K562 (cell line): Measurements from ENCODE around the gene CERS6. TPM values are rescaled to one million over a fixed set of nuclear protein-coding genes. Genes with fewer than 3 reads are reported as not detected.

ENCODE experiments used
- ATAC-seq: fragments of 200-7000 bp; cut with Tn5 transposase; 3 replicates; pipeline ENCODE4 v1.9.1; 2020; ENCODE audit warnings: moderate library complexity
- BruUV-seq: library from RNA; stranded (reverse); fragments of 400-500 nt; replicated peaks from 2 replicates; lab custom pipeline; 2021; lab: Mats Ljungman, UMichigan
- CTCF ChIA-PET: fragments of 300-600 bp; formaldehyde crosslinking; extraction: SDS; loops from one replicate; lab custom pipeline; 2021; ENCODE audit warnings: low intra/inter-chr PET ratio; lab: Yijun Ruan, JAX
- POLR2A ChIA-PET: fragments of 300-600, 350-650 bp; sonication (Branson Sonifier 250); formaldehyde crosslinking; extraction: SDS; loops from one replicate; lab custom pipeline; 2021; ENCODE audit warnings: antibody characterized with exemption, inconsistent platforms; lab: Yijun Ruan, JAX
- DNase-seq, 4 experiments: peaks; one replicate each; pipeline versions ENCODE4 v3.0.0 to v3.0.0-alpha.2; 2011 to 2018; ENCODE audit warnings: low spot score in 3 of 4, mixed read lengths in 3 of 4; ENCODE audit errors: extremely low read depth in 1 of 4
- FAIRE-seq: peaks from 2 replicates; lab custom pipeline; 2011; peaks lifted over from hg19 to GRCh38; lab: Jason Lieb, UNC
- H2AFZ ChIP-seq: 2 replicates; pipeline ENCODE4 v1.6.0; 2011; ENCODE audit warnings: low read depth, low read length, control low read depth, inconsistent platforms
- H3K27ac ChIP-seq: fragments of 200-600 bp; 3 replicates; pipeline ENCODE4 v1.8.0; 2011; ENCODE audit warnings: low read depth, mild to moderate bottlenecking, control low read depth, inconsistent platforms, low read length, moderate library complexity, mixed read lengths; ENCODE audit errors: extremely low read depth
- H3K27me3 ChIP-seq, 2 experiments: fragments of 300-600 bp in 1 of 2; 2 replicates in 1 of 2; 3 replicates in 1 of 2; pipeline versions ENCODE4 v1.6.0 to v1.8.0; 2011; ENCODE audit warnings: inconsistent platforms in 2 of 2, low read length in 2 of 2, mild to moderate bottlenecking in 1 of 2, mixed read lengths in 1 of 2, moderate library complexity in 1 of 2; ENCODE audit not compliant: control insufficient read depth in 2 of 2, insufficient read depth in 2 of 2
- H3K36me3 ChIP-seq: fragments of 300-600 bp; 3 replicates; pipeline ENCODE4 v1.8.0; 2011; ENCODE audit warnings: mild to moderate bottlenecking, low read length, inconsistent platforms; ENCODE audit not compliant: control insufficient read depth, insufficient read depth
- H3K4me1 ChIP-seq, 2 experiments: fragments of 200-600 bp in 1 of 2; replicated peaks in 1 of 2; 2 replicates in 1 of 2; 3 replicates in 1 of 2; pipeline versions ENCODE4 v1.5.1 to v1.8.0; 2011; ENCODE audit warnings: inconsistent platforms in 2 of 2, low read length in 2 of 2, mild to moderate bottlenecking in 1 of 2, mixed read lengths in 1 of 2, moderate library complexity in 1 of 2; ENCODE audit not compliant: control insufficient read depth in 2 of 2, insufficient read depth in 2 of 2
- H3K4me2 ChIP-seq: 2 replicates; pipeline ENCODE4 v1.6.1; 2011; ENCODE audit warnings: low read length, control low read depth, inconsistent platforms, mixed read lengths; ENCODE audit not compliant: insufficient read depth
- H3K4me3 ChIP-seq: fragments of 200-600 bp; sonication (generic), shearing (Covaris generic); 2 replicates; pipeline ENCODE4 v1.5.1; 2016; ENCODE audit warnings: control low read depth, inconsistent platforms
- H3K79me2 ChIP-seq: fragments of 200-600 bp; 3 replicates; pipeline ENCODE4 v1.8.0; 2011; ENCODE audit warnings: low read length, inconsistent platforms; ENCODE audit not compliant: control insufficient read depth, insufficient read depth
- H3K9ac ChIP-seq, 2 experiments: 2 replicates each; pipeline versions ENCODE4 v1.6.0 to v1.6.1; 2011; ENCODE audit warnings: low read depth in 2 of 2, low read length in 2 of 2, control low read depth in 1 of 2, inconsistent platforms in 1 of 2, mild to moderate bottlenecking in 1 of 2, mixed read lengths in 1 of 2; ENCODE audit not compliant: insufficient read depth in 1 of 2
- H3K9me1 ChIP-seq: one replicate; pipeline ENCODE4 v1.6.0; 2011; ENCODE audit warnings: inconsistent platforms, mild to moderate bottlenecking, low read length, moderate library complexity; ENCODE audit not compliant: control insufficient read depth, insufficient read depth
- H3K9me3 ChIP-seq: replicated peaks from 2 replicates; pipeline ENCODE4 v1.5.1; 2011; ENCODE audit warnings: low read depth, low read length, inconsistent platforms; ENCODE audit not compliant: control insufficient read depth, insufficient read depth
- H4K20me1 ChIP-seq: replicated peaks from 2 replicates; pipeline ENCODE4 v1.6.1; 2011; ENCODE audit warnings: low read length, inconsistent platforms, mixed read lengths; ENCODE audit not compliant: control insufficient read depth, insufficient read depth
- CBX8 ChIP-seq: fragments of 200-600 bp; sonication (generic); IDR thresholded peaks from 2 replicates; pipeline ENCODE4 v1.6.1; 2012; ENCODE audit warnings: borderline replicate concordance, mixed run types, low read depth, mild to moderate bottlenecking, moderate library complexity, mixed read lengths, low read length, control low read depth, inconsistent platforms; ENCODE audit not compliant: poor library complexity, severe bottlenecking; ENCODE audit errors: extremely low read depth
- CHD2 ChIP-seq: IDR thresholded peaks from 2 replicates; pipeline ENCODE4 v1.6.1; 2011; ENCODE audit warnings: low read depth, low read length
- FOXK2 ChIP-seq, 2 experiments: fragments of 450-650 bp; IDR thresholded peaks in 1 of 2; conservative IDR thresholded peaks in 1 of 2; 2 replicates each; pipeline ENCODE4 v1.6.1; 2016; ENCODE audit warnings: low read depth in 2 of 2, mild to moderate bottlenecking in 1 of 2
- HES1 ChIP-seq: fragments of 450-650 bp; IDR thresholded peaks from 2 replicates; pipeline ENCODE4 v1.6.1; 2016; ENCODE audit warnings: low read depth, mild to moderate bottlenecking, moderate library complexity
- NFRKB ChIP-seq: fragments of 450-650 bp; IDR thresholded peaks from 2 replicates; pipeline ENCODE4 v1.6.1; 2016; ENCODE audit warnings: low read depth
- PTRF ChIP-seq: fragments of 450-650 bp; IDR thresholded peaks from 2 replicates; pipeline ENCODE4 v1.6.1; 2016; ENCODE audit warnings: mild to moderate bottlenecking, missing genetic modification characterization, missing compliant biosample characterization
- RHOXF2B ChIP-seq: fragments of 250-450 bp; sonication (Bioruptor Pico); conservative IDR thresholded peaks from 2 replicates; pipeline ENCODE4 v1.5.1; 2021
- ZC3H4 ChIP-seq: sonication (generic); formaldehyde crosslinking; IDR thresholded peaks from 2 replicates; pipeline ENCODE4 v1.9.0; 2021; ENCODE audit warnings: missing genetic modification reagents, borderline replicate concordance
- WGBS: fragments of 100-300 bp; shearing (Covaris generic); methylation state at CpG from one replicate; pipeline ENCODE4 v1.1.6; 2016; ENCODE audit warnings: low coverage, mixed read lengths; ENCODE audit not compliant: insufficient coverage; ENCODE audit errors: missing lambda C conversion rate; 5-methylcytosine and 5-hydroxymethylcytosine counted together
- in situ Hi-C: fragments of 300-500 bp; cut with MboI; formaldehyde crosslinking; loops from 4 replicates; pipeline ENCODE4 v1.15.0; 2018; ENCODE audit warnings: inconsistent platforms, mixed read lengths
- intact Hi-C: fragments of 100-400 bp; cut with micrococcal nuclease; formaldehyde crosslinking; loops from 2 replicates; pipeline ENCODE4 v1.14.2; 2022
- polyA plus RNA-seq, 8 experiments: library from polyadenylated mRNA; depleted of rRNA in 4 of 8; stranded (reverse) in 5 of 8; unstranded in 3 of 8; fragments of >200 nt; fragmentation: Nextera tagmentation in 2 of 8; fragmentation: Illumina TruSeq in 1 of 8; extraction: Ambion mirVana in 2 of 8; extraction: Trizol in 1 of 8; gene quantifications; 2 replicates each; pipeline versions ENCODE4 v1.2.1 to v1.2.3, GENCODE V29; 2011 to 2014; ENCODE audit warnings: inconsistent platforms in 1 of 8, missing spikeins in 1 of 8
- total RNA-seq, 7 experiments: library from RNA; depleted of rRNA in 6 of 7; stranded (reverse); fragments of >200 nt in 6 of 7; fragmentation: Illumina TruSeq in 2 of 7; extraction: Trizol in 2 of 7; gene quantifications; 2 replicates each; pipeline versions ENCODE4 v1.2.1 to v1.2.3, GENCODE V29; 2011 to 2021; ENCODE audit warnings: low replicate concordance in 1 of 7

Gene CERS6
- total and polyA plus RNA-seq, 9 of the 15 experiments (the other 6 are each of a cell fraction or from before 2014, with no cell fraction given), result 1.6 to 13.6 (median 11.4) TPM

- TF ChIP-seq ZC3H4, result no peak
- no peak for TF ChIP-seq FOXK2 (conservative IDR thresholded peaks at IDR 0.05 in 1 of 2, IDR thresholded peaks at IDR 0.05 in 1 of 2; ENCODE audit: low read depth in 2 of 2)
- TF ChIP-seq NFRKB, result no peak
- no peak for TF ChIP-seq RHOXF2B (CRISPR knock-in tag)
- TF ChIP-seq PTRF (tag), result no peak
- TF ChIP-seq CHD2, result no peak
These were observed 24.0 kb upstream of the CERS6 start (continued) for GRCh38 chr2:168432100-168432499.

GRCh38 chr2:168432565-168433186 lies 23.4 kb upstream of the CERS6 start:
- no peaks in the 10 kb centered on the region for H4K20me1 ChIP-seq
- WGBS, result 3% methylated on average over 3 of the region's 3 CpGs
- H3K27ac ChIP-seq, result no peak overlapping the region
- POLR2A ChIA-PET, result no interaction called here
- no peak overlapping the region for H3K4me2 ChIP-seq
- no peaks in the 10 kb centered on the region; a peak in 1 of 5 replicates for H3K27me3 ChIP-seq
- H3K9me1 ChIP-seq, result no peaks in the 10 kb centered on the region
- H3K4me1 ChIP-seq, result no peaks in the 10 kb centered on the region
- CTCF ChIA-PET, result no interaction called here
- H3K79me2 ChIP-seq, result no peaks in the 10 kb centered on the region
- BruUV-seq, result no TSS peak
- no peak overlapping the region for H3K4me3 ChIP-seq
- TF ChIP-seq CBX8, result no peak
- no peak for TF ChIP-seq HES1
- ATAC-seq (no peak), FAIRE-seq (no peak), DNase-seq (no peak)
- no peaks in the 10 kb centered on the region for H3K36me3 ChIP-seq
- no peaks in the 10 kb centered on the region for H3K9me3 ChIP-seq
- H3K9ac ChIP-seq, result no peak overlapping the region
- H2AFZ ChIP-seq, result no peak overlapping the region
- in situ Hi-C loops, result no loop called here
- intact Hi-C loops, result no loop called here
